ENCODE results near the gene TMEM255B. TPM values are rescaled to one million over a fixed set of nuclear protein-coding genes. Genes with fewer than 3 reads are reported as not detected.
"Not testable (repeated sequence)": the region's sequence is repeated elsewhere in the genome, so short reads cannot be mapped to it uniquely, and the experiment has no call there.

Gene TMEM255B
- total RNA-seq, result 10 to 100 TPM; 36.6 to 67.3 TPM
- 1 to 10 TPM in 1 of 2 donors, under 1 TPM in 1; 0.63 to 4.3 TPM for polyA plus RNA-seq
- long read RNA-seq, donor 1, full-length matches to known transcripts, result 15 of 49 reads
- long read RNA-seq, donor 1, partial matches to known transcripts, result 1 of 49 reads
- long read RNA-seq, donor 1, other reads (novel, unspliced or antisense), result 33 of 49 reads
- long read RNA-seq, donor 2, full-length matches to known transcripts, result 5 of 31 reads
- long read RNA-seq, donor 2, partial matches to known transcripts, result 7 of 31 reads
- long read RNA-seq, donor 2, other reads (novel, unspliced or antisense), result 19 of 31 reads

DNA sequence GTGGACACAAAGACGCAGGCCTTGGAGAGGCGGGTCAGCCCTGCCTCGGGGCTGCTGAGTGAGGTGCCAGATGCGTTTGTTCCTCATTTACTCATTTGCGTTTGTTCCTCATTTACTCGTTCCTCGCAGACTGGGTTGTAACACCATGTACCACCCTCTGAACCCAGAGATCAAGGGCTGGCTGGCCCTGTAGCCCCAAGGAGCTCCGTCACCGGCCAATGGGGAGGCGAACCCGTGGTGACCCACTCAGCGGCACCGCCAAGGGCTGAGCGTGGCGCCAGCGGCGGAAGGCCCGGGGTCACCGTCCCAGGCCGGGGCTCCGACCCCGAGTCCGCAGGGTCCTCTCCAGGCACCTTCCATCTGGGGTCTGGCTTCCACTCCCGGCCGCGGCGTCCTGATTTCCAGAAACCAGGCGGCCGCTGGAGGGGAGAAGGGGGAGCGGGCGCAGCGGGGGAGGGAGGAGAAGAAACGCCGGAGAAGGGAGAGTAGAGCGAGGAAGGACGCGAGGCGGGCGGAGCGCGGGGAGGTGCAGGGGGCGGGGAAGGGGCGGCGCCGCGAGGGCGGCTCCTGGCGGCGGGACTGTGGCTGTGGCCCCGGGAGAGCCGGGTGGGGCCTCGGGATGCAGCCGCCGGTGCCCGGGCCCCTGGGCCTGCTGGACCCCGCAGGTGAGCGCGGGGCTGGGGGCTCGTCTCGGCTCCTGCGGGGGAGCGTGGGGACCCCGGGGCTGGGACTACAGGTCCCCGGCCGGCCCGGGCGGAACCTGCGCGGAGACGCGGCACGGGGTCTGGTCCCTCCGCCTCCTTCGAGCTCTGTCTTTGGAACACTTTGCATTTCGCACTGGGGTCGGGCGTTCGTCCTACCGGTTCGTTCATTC, at the start of gene TMEM255B:
Gene TMEM255B (plus strand): TSS at position 576 of the 874 bp plus-strand sequence. CDS start 44 bp downstream, at position 620.
- intact Hi-C loops (cut with DNase I), result loop anchor here in 1 of 2 donors (5.0 kb wide), 1 partner anchor 168 kb away; no protein-coding TSS in a partner anchor

DNA sequence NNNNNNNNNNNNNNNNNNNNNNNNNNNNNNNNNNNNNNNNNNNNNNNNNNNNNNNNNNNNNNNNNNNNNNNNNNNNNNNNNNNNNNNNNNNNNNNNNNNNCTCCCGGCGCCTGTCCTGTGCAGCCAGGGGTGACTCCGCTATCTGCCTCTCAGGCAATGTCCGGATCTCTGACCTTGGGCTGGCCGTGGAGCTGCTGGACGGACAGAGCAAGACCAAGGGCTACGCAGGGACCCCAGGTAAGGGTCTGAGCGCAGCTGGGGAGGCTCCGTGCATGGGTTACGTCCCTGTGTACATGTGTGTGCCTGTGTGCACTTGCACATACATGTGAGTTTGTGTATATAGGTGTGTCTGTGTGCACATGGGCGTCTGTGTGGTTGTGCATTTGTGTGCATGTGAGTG, 36.1 kb upstream of the TMEM255B start:
- Histone ChIP-seq H3K36me3 (ENCODE audit: control insufficient read depth in 1 of 2, insufficient read depth in 2 of 2, low read length in 1 of 2) (no peaks in the 10 kb centered on the region), H3K4me3 (ENCODE audit: low read length in 2 of 2) (no peak overlapping the region), H3K9me3 (ENCODE audit: control insufficient read depth, low read length) (no peaks in the 10 kb centered on the region), H3K4me1 (ENCODE audit: control insufficient read depth in 1 of 2, insufficient read depth in 2 of 2, low read length in 2 of 2) (no peaks in the 10 kb centered on the region), H3K27me3 (ENCODE audit: control insufficient read depth in 1 of 2, insufficient read depth in 2 of 2, low read length in 1 of 2) (no peaks in the 10 kb centered on the region), H3K27ac (ENCODE audit: low read depth in 1 of 2, low read length in 2 of 2) (no peak overlapping the region)
- intact Hi-C loops (cut with DNase I), result no loop called here
- 68 to 72% methylated on average over 9 of the region's 11 CpGs for WGBS, 2 donors
- no peak for ATAC-seq (ENCODE audit: low FRiP score)
- peak; percentile 27 to 43 for DNase-seq

More for the DNA sequence above, at the start of gene TMEM255B:
- Histone ChIP-seq H3K4me3 (ENCODE audit: low read length in 2 of 2) (peak within 1 kb of the TSS; percentile 71 to 75), H3K36me3 (ENCODE audit: control insufficient read depth in 1 of 2, insufficient read depth in 2 of 2, low read length in 1 of 2) (no peaks in the 10 kb centered on the region), H3K27ac (ENCODE audit: low read depth in 1 of 2, low read length in 2 of 2) (no peak within 1 kb of the TSS), H3K9me3 (ENCODE audit: control insufficient read depth, low read length) (no peaks in the 10 kb centered on the region), H3K27me3 (ENCODE audit: control insufficient read depth in 1 of 2, insufficient read depth in 2 of 2, low read length in 1 of 2) (no peaks in the 10 kb centered on the region), H3K4me1 (ENCODE audit: control insufficient read depth in 1 of 2, insufficient read depth in 2 of 2, low read length in 2 of 2) (no peaks in the 10 kb centered on the region)
- ATAC-seq (ENCODE audit: low FRiP score) (peak; percentile 96), DNase-seq (peak; percentile 90 to 97)
- WGBS, 2 donors, result 1% methylated on average over 78 to 80 of the region's 80 CpGs

DNA sequence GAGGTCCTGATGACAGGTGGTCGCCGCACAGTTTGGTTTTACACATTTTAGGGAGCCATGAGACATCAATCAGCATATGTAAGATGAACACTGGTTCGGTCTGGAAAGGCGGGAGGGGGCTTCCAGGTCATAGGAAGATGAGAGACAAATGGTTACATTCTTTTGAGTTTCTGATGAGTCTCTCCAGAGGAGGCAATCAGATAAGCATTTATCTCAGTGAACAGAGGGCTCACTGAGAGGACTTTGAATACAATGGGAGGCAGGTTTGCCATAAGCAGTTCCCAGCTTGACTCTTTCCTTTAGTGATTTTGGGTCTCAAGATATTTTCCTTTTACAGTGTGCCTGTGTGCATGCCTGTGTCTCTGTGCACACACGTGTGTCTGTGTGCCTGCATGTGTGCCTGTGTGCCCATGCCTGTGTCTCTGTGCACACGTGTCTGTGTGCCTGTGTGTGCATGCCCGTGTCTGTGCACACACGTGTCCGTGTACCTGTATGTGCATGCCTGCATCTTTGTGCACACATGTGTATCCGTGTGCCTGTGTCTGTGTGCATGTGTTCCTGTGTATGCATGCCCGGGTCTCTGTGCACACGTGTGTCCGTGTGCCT, 35.5 kb upstream of the TMEM255B start:
- no peak overlapping the region for H3K4me3 ChIP-seq (ENCODE audit: low read length in 2 of 2)
- no peaks in the 10 kb centered on the region for H3K4me1 ChIP-seq (ENCODE audit: control insufficient read depth in 1 of 2, insufficient read depth in 2 of 2, low read length in 2 of 2)
- intact Hi-C loops (cut with DNase I), result no loop called here
- no peak overlapping the region for H3K27ac ChIP-seq (ENCODE audit: low read depth in 1 of 2, low read length in 2 of 2)
- H3K36me3 ChIP-seq (ENCODE audit: control insufficient read depth in 1 of 2, insufficient read depth in 2 of 2, low read length in 1 of 2), result no peaks in the 10 kb centered on the region
- H3K27me3 ChIP-seq (ENCODE audit: control insufficient read depth in 1 of 2, insufficient read depth in 2 of 2, low read length in 1 of 2), result no peaks in the 10 kb centered on the region
- 72 to 80% methylated on average over 13 of the region's 13 CpGs for WGBS, 2 donors
- DNase-seq (peak; percentile 15 to 46), ATAC-seq (ENCODE audit: low FRiP score) (no peak)
- H3K9me3 ChIP-seq (ENCODE audit: control insufficient read depth, low read length), result no peaks in the 10 kb centered on the region

DNA sequence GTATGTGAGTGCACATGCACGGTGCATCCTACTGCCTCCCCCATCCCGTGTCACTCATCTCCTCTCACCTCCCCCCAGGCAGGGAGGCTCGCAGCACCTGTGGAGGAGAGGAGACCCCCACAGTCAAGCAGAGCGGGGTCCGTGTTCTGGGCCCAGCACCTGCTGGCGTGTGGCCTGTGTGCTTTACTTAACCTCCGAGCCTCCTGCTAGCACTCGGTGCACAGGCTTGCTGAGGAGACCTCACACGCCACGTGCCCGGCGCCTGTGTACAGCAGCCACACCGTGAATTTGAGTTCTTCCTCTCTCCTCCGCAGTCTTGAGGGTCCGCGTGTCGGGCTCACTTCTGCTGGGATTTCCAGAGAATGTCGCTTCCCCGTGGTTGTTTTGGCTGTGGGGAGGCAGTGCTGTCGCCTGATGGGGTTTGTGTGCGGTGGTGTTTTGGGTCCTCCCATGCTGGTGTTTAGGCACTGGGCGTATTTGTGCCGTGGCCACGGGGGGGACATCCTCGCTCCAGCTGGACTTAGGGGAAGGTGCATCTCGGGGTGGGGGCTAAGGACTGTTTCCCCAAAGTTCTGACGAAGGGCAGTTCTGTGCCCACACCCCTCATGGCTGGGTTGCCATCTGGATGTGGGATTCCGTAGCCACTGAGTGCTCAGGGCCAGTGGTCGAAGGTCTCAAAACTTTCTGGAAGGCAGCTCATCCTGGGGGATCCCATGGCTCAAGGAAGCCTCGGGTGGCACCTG, 34.8 kb upstream of the TMEM255B start:
- intact Hi-C loops (cut with DNase I), result no loop called here
- WGBS, 2 donors, result 67 to 68% methylated on average over 30 of the region's 30 CpGs
- no peaks in the 10 kb centered on the region for H3K9me3 ChIP-seq (ENCODE audit: control insufficient read depth, low read length)
- H3K27ac ChIP-seq (ENCODE audit: low read depth in 1 of 2, low read length in 2 of 2), result no peak overlapping the region
- H3K4me3 ChIP-seq (ENCODE audit: low read length in 2 of 2), result no peak overlapping the region
- H3K4me1 ChIP-seq (ENCODE audit: control insufficient read depth in 1 of 2, insufficient read depth in 2 of 2, low read length in 2 of 2), result no peaks in the 10 kb centered on the region
- no peaks in the 10 kb centered on the region for H3K27me3 ChIP-seq (ENCODE audit: control insufficient read depth in 1 of 2, insufficient read depth in 2 of 2, low read length in 1 of 2)
- ATAC-seq (ENCODE audit: low FRiP score) (peak; percentile 45), DNase-seq (peak; percentile 45 to 72)
- no peaks in the 10 kb centered on the region for H3K36me3 ChIP-seq (ENCODE audit: control insufficient read depth in 1 of 2, insufficient read depth in 2 of 2, low read length in 1 of 2)

DNA sequence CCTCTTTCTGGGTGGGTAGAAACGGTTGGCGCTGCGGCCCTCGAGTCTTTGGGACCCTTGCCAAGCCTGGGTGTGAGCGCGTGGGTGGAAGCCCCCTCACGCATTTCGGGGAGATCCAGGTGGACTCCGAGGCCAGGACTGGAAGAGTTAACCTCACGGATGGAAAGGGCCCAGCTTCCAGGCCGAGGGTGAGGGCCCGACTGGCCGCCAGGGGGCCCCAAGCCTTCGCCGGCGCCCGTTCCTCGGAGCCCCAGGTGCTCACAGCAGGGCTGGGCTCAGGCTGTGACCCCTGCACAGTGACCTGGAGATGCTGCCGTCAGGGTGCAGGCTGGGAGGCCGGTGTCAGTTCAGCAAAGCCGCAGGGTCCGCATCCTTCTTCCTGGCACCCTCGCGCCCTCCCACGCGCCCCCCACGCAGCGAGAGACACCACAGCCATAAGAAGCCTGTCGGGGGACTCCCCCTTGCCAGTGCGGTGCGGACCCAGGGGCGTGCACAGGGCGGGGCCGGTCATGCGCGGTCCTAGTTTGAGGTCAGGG, 34.2 kb upstream of the TMEM255B start:
- Histone ChIP-seq H3K27ac (ENCODE audit: low read depth in 1 of 2, low read length in 2 of 2) (peak overlapping the region in 1 of 2 donors; percentile 4), H3K4me3 (ENCODE audit: low read length in 2 of 2) (peak overlapping the region in 1 of 2 donors; percentile 3), H3K27me3 (ENCODE audit: control insufficient read depth in 1 of 2, insufficient read depth in 2 of 2, low read length in 1 of 2) (no peaks in the 10 kb centered on the region), H3K9me3 (ENCODE audit: control insufficient read depth, low read length) (no peaks in the 10 kb centered on the region), H3K4me1 (ENCODE audit: control insufficient read depth in 1 of 2, insufficient read depth in 2 of 2, low read length in 2 of 2) (no peaks in the 10 kb centered on the region), H3K36me3 (ENCODE audit: control insufficient read depth in 1 of 2, insufficient read depth in 2 of 2, low read length in 1 of 2) (no peaks in the 10 kb centered on the region)
- 2 to 3% methylated on average over 36 of the region's 36 CpGs for WGBS, 2 donors
- intact Hi-C loops (cut with DNase I), result no loop called here
- DNase-seq (peak; percentile 82 to 89), ATAC-seq (ENCODE audit: low FRiP score) (peak; percentile 93)

DNA sequence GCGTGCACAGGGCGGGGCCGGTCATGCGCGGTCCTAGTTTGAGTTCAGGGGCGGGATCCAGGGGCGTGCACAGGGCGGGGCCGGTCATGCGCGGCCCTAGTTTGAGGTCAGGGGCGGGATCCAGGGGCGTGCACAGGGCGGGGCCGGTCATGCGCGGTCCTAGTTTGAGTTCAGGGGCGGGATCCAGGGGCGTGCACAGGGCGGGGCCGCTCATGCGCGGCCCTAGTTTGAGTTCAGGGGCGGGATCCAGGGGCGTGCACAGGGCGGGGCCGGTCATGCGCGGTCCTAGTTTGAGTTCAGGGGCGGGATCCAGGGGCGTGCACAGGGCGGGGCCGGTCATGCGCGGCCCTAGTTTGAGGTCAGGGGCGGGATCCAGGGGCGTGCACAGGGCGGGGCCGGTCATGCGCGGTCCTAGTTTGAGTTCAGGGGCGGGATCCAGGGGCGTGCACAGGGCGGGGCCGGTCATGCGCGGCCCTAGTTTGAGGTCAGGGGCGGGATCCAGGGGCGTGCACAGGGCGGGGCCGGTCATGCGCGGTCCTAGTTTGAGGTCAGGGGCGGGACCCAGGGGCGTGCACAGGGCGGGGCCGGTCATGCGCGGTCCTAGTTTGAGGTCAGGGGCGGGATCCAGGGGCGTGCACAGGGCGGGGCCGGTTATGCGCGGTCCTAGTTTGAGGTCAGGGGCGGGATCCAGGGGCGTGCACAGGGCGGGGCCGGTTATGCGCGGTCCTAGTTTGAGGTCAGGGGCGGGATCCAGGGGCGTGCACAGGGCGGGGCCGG, 33.5 kb upstream of the TMEM255B start:
- DNase-seq, result peak; percentile 44 to 81
- 0 to 2% methylated on average over 4 to 54 of the region's 75 CpGs for WGBS, 2 donors
- ATAC-seq (ENCODE audit: low FRiP score); H3K4me1 ChIP-seq (ENCODE audit: control insufficient read depth in 1 of 2, insufficient read depth in 2 of 2, low read length in 2 of 2); H3K36me3 ChIP-seq (ENCODE audit: control insufficient read depth in 1 of 2, insufficient read depth in 2 of 2, low read length in 1 of 2); H3K27me3 ChIP-seq (ENCODE audit: control insufficient read depth in 1 of 2, insufficient read depth in 2 of 2, low read length in 1 of 2); H3K27ac ChIP-seq (ENCODE audit: low read depth in 1 of 2, low read length in 2 of 2); intact Hi-C loops (cut with DNase I); H3K9me3 ChIP-seq (ENCODE audit: control insufficient read depth, low read length); H3K4me3 ChIP-seq (ENCODE audit: low read length in 2 of 2): not testable (repeated sequence)

DNA sequence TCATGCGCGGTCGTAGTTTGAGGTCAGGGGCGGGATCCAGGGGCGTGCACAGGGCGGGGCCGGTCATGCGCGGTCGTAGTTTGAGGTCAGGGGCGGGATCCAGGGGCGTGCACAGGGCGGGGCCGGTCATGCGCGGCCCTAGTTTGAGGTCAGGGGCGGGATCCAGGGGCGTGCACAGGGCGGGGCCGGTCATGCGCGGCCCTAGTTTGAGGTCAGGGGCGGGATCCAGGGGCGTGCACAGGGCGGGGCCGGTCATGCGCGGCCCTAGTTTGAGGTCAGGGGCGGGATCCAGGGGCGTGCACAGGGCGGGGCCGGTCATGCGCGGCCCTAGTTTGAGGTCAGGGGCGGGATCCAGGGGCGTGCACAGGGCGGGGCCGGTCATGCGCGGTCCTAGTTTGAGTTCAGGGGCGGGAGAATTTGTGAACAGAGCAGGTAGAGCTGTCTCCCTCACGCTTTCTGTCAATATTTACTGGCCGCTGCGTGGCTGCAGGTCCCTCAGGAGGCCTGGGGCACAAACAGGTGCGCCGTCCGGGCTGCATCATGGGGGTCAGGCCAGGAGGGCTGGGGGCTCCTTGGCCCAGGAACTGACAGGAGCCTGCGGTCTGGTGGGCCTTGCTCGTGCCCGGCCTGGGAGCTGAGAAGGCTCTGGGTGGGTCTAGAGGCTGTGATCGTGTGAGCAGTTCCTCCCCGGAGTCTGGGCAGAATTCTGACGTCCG, 32.8 kb upstream of the TMEM255B start:
- DNase-seq (peak; percentile 45 to 62), ATAC-seq (ENCODE audit: low FRiP score) (peak; percentile 44)
- H3K9me3 ChIP-seq (ENCODE audit: control insufficient read depth, low read length); H3K27ac ChIP-seq (ENCODE audit: low read depth in 1 of 2, low read length in 2 of 2); intact Hi-C loops (cut with DNase I); H3K27me3 ChIP-seq (ENCODE audit: control insufficient read depth in 1 of 2, insufficient read depth in 2 of 2, low read length in 1 of 2); H3K36me3 ChIP-seq (ENCODE audit: control insufficient read depth in 1 of 2, insufficient read depth in 2 of 2, low read length in 1 of 2); H3K4me1 ChIP-seq (ENCODE audit: control insufficient read depth in 1 of 2, insufficient read depth in 2 of 2, low read length in 2 of 2); H3K4me3 ChIP-seq (ENCODE audit: low read length in 2 of 2): not testable (repeated sequence)
- 23 to 41% methylated on average over 19 to 37 of the region's 54 CpGs for whole genome bisulfite sequencing, 2 donors
